Epithelial cell of proximal tubule (primary cell): ENCODE measurements around the gene EFNA2. TPM values are rescaled to one million over a fixed set of nuclear protein-coding genes. Genes with fewer than 3 reads are reported as not detected.

Source experiments
- DNase-seq: peaks from one replicate; pipeline ENCODE4 v3.0.0-alpha.2; 2011; ENCODE audit warnings: low read depth
- H3K4me3 ChIP-seq: 2 replicates; pipeline ENCODE4 v1.5.1; 2011; ENCODE audit warnings: low read depth, mild to moderate bottlenecking, low read length
- total RNA-seq: library from RNA; depleted of rRNA; stranded (reverse); fragments of >200 nt; gene quantifications from 2 replicates; pipeline ENCODE4 v1.2.3, GENCODE V29; 2015
- TF ChIP-seq, protein P1 (sequence below): conservative IDR thresholded peaks from 2 replicates; pipeline ENCODE4 v1.5.1; 2012; ENCODE audit warnings: low read depth, mild to moderate bottlenecking, low read length

Gene EFNA2
- total RNA-seq, 1 donor from 2014 or later: 0.23 TPM

DNA sequence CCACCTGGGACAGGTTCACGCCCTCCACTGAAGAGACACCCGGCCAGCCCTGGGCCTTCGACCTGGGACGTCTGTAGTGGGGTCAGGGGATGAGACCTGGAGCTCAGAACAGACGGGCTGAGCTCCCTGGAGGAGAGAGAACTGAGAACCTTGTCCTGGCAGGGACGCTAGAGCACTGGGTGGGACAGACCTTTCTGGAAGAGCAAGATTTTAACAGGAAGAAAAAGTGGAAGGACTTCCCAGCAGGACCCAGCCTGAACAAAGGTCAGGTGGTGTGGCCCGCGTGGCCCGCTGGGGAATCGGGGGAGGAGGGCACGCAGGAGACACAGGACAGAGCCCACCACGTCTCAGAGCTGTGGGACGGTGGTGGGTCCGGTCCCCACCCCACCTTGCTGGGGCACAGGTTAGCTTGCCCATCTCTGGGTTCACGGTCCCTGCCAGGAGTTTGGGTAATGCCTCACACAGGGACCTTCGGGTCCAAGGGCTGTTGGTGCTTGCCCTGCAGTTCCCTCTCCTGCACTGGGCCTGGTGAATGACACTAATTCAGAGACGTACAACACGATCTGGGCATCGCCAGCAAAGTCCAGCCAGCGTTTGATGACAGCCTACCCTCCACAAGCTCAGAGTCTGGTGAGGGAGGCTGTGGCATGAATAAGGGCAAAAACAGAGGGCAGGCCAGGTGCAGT is 1.2 kb upstream of the EFNA2 start:
- TF ChIP-seq, protein P1, sequence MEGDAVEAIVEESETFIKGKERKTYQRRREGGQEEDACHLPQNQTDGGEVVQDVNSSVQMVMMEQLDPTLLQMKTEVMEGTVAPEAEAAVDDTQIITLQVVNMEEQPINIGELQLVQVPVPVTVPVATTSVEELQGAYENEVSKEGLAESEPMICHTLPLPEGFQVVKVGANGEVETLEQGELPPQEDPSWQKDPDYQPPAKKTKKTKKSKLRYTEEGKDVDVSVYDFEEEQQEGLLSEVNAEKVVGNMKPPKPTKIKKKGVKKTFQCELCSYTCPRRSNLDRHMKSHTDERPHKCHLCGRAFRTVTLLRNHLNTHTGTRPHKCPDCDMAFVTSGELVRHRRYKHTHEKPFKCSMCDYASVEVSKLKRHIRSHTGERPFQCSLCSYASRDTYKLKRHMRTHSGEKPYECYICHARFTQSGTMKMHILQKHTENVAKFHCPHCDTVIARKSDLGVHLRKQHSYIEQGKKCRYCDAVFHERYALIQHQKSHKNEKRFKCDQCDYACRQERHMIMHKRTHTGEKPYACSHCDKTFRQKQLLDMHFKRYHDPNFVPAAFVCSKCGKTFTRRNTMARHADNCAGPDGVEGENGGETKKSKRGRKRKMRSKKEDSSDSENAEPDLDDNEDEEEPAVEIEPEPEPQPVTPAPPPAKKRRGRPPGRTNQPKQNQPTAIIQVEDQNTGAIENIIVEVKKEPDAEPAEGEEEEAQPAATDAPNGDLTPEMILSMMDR: no peak
- no peak for DNase-seq
- no peak overlapping the region for H3K4me3 ChIP-seq

DNA sequence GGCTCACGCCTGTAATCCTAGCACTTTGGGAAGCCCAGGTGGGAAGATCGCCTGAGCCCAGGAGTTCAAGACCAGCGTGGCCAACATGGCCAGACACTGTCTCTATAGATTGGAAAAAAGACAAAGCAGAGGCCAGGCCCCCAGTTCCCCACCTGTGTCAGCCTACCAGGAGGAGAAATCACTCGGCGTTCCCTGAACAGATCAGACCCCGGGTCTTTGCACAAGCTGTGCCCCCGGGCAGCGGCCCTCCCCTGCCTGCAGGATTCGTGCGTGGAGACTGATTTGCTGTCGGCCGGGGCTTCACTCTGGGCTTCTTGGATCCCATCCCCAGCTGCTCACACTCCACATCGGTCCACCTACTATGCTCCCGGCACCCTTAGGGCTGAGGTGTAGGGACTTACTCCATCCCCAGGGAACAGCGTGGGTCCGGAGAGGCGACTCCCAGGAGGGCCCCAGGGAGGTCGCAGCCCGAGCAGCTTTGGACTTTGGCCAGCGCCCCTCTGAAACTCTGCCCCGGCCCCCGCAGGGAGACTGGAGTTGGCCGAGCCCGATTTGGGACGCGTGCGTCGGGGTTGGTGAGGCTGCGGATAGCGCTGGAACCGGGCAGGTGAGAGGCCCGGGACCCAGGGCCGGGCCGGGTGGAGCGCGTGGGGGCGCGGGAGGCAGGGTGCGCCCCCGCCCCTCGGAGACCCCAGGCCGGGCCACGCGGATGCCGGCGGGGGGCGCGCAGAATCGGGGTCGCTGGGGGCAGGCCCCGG is 515 bp upstream of the EFNA2 start:
- no peak for DNase-seq
- no peak overlapping the region for H3K4me3 ChIP-seq
- TF ChIP-seq, protein P1: no peak

DNA sequence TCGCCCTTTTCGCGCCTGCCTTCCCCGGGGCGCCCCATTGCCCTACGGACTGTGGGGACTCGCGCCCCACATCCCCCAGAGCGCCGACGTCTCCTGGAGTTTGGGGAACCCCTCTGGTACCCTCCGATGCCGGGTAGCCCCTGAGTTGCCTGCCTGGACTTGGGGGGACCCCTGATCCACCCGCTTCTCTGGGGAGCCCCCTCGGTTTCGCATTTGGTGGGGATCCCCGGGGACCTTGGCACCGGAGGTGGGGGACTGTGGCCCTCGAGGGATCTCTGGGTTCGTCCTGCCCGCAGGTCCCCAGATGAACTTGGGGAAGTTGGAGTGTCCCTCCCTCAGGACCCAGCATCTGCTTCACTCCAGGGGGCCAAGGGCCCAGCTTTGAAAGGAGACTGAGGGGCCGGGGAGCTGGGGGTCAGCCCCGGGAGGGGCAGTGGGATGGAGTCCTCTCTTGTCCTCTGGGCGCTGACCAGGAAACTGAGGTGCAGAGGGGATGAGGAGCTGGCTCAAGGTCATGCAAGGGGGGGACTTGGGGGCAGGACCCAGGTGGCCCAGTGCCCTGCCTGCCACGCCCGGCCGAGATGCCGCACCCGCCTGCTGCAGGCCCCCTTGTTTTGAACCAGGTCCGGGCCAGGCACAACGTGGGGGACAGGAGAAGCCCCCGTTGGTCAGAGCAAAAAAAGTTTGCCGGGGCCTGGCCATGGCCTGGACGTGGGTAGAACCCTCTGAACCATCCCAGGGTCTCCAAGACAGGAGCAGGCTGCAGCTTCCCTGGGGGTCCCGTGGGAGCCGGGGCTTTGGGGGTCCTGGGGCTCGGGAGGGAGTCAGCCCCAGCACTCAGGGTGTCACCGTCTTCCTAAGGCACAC is 1.0 kb downstream of the EFNA2 start:
- no peak overlapping the region for H3K4me3 ChIP-seq
- DNase-seq: no peak
- TF ChIP-seq, protein P1: no peak

DNA sequence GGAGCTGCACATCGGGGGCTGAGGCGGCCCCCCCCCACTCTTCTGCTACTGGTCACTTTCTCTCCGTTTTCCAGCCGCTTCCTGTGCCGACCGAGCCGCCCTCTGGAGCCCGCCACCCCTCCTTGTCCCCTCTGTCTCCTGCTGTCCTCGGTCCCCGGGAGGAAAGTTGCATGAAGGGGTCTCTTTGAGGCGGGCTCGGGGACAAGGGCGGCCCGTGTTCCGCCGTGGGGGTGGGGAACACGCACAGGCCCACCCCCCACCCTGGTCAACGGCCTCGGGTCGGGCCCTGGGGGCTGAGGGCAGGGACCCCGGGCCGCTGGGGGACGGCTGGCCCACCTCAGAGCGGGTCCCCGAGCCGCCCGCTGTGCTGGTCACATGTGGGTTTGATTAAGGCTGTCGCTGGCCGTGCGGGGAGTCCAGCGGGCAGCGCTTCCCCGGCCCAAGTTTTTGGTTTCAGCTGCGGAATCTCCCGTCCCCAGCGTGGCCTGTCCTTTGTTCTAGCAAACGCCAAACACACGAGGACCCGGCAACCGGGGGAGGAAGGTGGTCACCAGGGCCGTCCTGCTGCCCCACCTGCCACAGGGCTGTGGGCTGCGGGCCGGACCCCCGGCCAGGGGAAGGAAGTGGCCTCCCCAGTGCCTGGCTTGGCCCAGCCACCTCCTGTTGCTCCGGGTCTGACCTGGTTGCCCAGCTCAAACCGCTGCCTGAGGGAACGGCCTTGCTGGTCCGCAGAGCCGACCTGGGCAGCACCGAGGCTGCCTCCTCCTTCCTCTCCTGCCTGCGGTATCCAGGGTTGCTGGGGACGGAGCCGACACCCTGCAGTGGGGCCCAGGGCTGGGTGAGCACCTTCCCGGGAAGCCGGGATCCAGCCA is 1.9 kb downstream of the EFNA2 start:
- DNase-seq: no peak
- TF ChIP-seq, protein P1: no peak
- no peak overlapping the region for H3K4me3 ChIP-seq

DNA sequence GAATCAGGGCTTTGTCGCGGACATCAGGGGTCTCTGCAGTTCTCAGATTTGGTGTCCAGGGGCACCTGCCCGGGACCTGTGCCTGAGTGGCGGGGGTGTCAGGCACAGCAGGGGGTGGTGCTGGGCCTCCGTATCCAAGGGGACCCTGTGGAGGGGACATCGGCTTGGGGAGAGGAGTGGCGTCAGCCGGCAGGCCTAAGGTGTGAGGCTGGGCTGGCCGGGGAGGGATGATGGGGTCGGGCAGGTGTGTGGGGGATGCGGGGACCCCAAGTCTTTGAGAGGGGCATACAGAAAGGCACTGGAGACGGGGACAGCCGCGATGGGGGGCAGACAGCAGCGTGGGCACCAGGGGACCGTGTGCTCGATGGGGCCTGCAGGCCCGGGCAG is 2.5 kb downstream of the EFNA2 start:
- H3K4me3 ChIP-seq: no peak overlapping the region
- TF ChIP-seq, protein P1: no peak
- DNase-seq: no peak
